K562 (cell line): ENCODE data around the gene KMT5C. TPM values are rescaled to one million over a fixed set of nuclear protein-coding genes. Genes with fewer than 3 reads are reported as not detected.

ENCODE experiments used
- BRCA1 ChIP-seq, 2 experiments: fragments of 450-650 bp in 1 of 2; sonication (generic) in 1 of 2; formaldehyde crosslinking in 1 of 2; IDR thresholded peaks; 2 replicates each; pipeline versions ENCODE4 v1.5.0 to v1.6.1; 2017 to 2020; ENCODE audit warnings: mild to moderate bottlenecking in 1 of 2, missing genetic modification reagents in 1 of 2
- CREB1 ChIP-seq, 2 experiments: sonication (generic) in 1 of 2; formaldehyde crosslinking in 1 of 2; IDR thresholded peaks; 2 replicates each; pipeline versions ENCODE4 v1.6.1 to v1.8.0; 2012 to 2022; ENCODE audit warnings: inconsistent platforms in 1 of 2, mild to moderate bottlenecking in 1 of 2, missing genetic modification reagents in 1 of 2, moderate library complexity in 1 of 2
- ESRRB ChIP-seq: fragments of 250-450 bp; sonication (Bioruptor Pico); IDR thresholded peaks from 2 replicates; pipeline ENCODE4 v1.5.0; 2020; ENCODE audit warnings: mild to moderate bottlenecking, moderate library complexity, borderline replicate concordance
- KAT8 ChIP-seq: fragments of 450-650 bp; IDR thresholded peaks from 2 replicates; pipeline ENCODE4 v1.6.1; 2016; ENCODE audit warnings: low read depth, mild to moderate bottlenecking
- NFE2L1 ChIP-seq: fragments of 450-650 bp; IDR thresholded peaks from 2 replicates; pipeline ENCODE4 v1.6.1; 2016; ENCODE audit warnings: missing genetic modification characterization, low read depth, mild to moderate bottlenecking, missing compliant biosample characterization, moderate library complexity, borderline replicate concordance
- POLR2G ChIP-seq: fragments of 200-400 bp; formaldehyde crosslinking; IDR thresholded peaks from 2 replicates; pipeline ENCODE4 v1.6.1; 2017; ENCODE audit warnings: low read depth, mild to moderate bottlenecking, antibody characterized with exemption, low read length, moderate library complexity
- RBM34 ChIP-seq: fragments of 200-400 bp; formaldehyde crosslinking; IDR thresholded peaks from 2 replicates; pipeline ENCODE4 v1.6.1; 2018; ENCODE audit warnings: low read length, borderline replicate concordance; ENCODE audit not compliant: insufficient read depth
- RFX1 ChIP-seq: fragments of 450-650 bp; IDR thresholded peaks from 2 replicates; pipeline ENCODE4 v1.6.1; 2016; ENCODE audit warnings: mild to moderate bottlenecking, moderate library complexity
- SUPT5H ChIP-seq: fragments of 450-650 bp; IDR thresholded peaks from 2 replicates; pipeline ENCODE4 v1.6.1; 2016
- polyA plus RNA-seq, 8 experiments: library from polyadenylated mRNA; depleted of rRNA in 4 of 8; stranded (reverse) in 5 of 8; unstranded in 3 of 8; fragments of >200 nt; fragmentation: Nextera tagmentation in 2 of 8; fragmentation: Illumina TruSeq in 1 of 8; extraction: Ambion mirVana in 2 of 8; extraction: Trizol in 1 of 8; gene quantifications; 2 replicates each; pipeline versions ENCODE4 v1.2.1 to v1.2.3, GENCODE V29; 2011 to 2014; ENCODE audit warnings: inconsistent platforms in 1 of 8, missing spikeins in 1 of 8
- total RNA-seq, 7 experiments: library from RNA; depleted of rRNA in 6 of 7; stranded (reverse); fragments of >200 nt in 6 of 7; fragmentation: Illumina TruSeq in 2 of 7; extraction: Trizol in 2 of 7; gene quantifications; 2 replicates each; pipeline versions ENCODE4 v1.2.1 to v1.2.3, GENCODE V29; 2011 to 2021; ENCODE audit warnings: low replicate concordance in 1 of 7
- TF ChIP-seq, protein P1 (sequence below): fragments of 200-800 bp; sonication (Bioruptor generic); IDR thresholded peaks from 2 replicates; pipeline ENCODE4 v1.6.1; 2017; ENCODE audit warnings: missing genetic modification characterization, missing compliant biosample characterization
- TF ChIP-seq, protein P2 (sequence below): fragments of 450-650 bp; formaldehyde crosslinking; IDR thresholded peaks from 2 replicates; pipeline ENCODE4 v1.4.0; 2020; ENCODE audit warnings: mild to moderate bottlenecking, moderate library complexity
- TF ChIP-seq, protein P3 (sequence below): sonication (generic); formaldehyde crosslinking; IDR thresholded peaks from 2 replicates; pipeline ENCODE4 v1.8.0; 2023; ENCODE audit warnings: mild to moderate bottlenecking, missing genetic modification reagents
- TF ChIP-seq, protein P4 (sequence below): sonication (generic); formaldehyde crosslinking; IDR thresholded peaks from 2 replicates; pipeline ENCODE4 v1.8.1; 2023; ENCODE audit warnings: mild to moderate bottlenecking, missing genetic modification reagents

KMT5C gene
- total and polyA plus RNA-seq, 9 of the 15 experiments (the other 6 are each of a cell fraction or from before 2014, with no cell fraction given), result 0.15 to 53.5 (median 16.6) TPM

DNA sequence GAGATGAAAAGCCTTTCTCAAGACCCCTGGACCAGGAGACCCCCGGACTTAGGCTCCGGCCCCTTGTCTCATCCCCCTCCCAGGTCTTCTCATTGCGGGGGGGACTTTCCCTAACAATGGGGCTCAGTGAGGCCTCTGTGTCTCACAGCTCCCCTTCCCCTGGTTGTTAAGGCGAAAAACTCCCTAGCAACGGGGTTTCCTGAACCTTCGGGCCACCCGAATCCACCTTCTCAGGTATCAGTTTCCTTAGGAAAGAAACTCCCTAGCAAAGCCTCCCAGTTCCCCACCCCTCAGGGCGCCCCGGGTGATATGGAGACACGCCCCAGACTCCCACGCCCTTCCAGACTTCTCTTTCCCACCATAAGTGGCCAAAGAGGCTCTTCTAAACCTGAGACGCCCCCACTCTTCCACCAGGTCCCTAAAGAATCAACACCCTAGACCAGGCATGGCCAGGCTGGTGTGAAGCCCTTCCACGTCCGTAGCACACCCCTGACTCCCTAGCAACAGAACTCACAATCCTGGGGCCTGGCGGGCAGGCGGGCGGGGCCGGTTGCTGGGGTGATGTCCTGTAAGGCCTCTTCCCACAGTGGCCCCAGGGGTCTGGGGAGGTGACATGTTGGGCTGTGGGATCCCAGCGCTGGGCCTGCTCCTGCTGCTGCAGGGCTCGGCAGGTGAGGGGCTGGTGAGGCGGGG lies 36.7 kb downstream of the KMT5C start, which contains the start of gene TMEM190 (continued):
- TF ChIP-seq, protein P1, sequence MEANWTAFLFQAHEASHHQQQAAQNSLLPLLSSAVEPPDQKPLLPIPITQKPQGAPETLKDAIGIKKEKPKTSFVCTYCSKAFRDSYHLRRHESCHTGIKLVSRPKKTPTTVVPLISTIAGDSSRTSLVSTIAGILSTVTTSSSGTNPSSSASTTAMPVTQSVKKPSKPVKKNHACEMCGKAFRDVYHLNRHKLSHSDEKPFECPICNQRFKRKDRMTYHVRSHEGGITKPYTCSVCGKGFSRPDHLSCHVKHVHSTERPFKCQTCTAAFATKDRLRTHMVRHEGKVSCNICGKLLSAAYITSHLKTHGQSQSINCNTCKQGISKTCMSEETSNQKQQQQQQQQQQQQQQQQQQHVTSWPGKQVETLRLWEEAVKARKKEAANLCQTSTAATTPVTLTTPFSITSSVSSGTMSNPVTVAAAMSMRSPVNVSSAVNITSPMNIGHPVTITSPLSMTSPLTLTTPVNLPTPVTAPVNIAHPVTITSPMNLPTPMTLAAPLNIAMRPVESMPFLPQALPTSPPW (CRISPR knock-in tag), result peak; percentile 35; the same call in 1 of the 2 replicates
- no peak for TF ChIP-seq RBM34
- TF ChIP-seq KAT8, result no peak
- peak; percentile 63 for TF ChIP-seq POLR2G
- TF ChIP-seq CREB1 (IDR thresholded peaks at IDR 0.05), result no peak
- TF ChIP-seq CREB1 (CRISPR knock-in tag; IDR thresholded peaks at IDR 0.05), result no peak
- TF ChIP-seq SUPT5H, result no peak
- TF ChIP-seq, protein P2, sequence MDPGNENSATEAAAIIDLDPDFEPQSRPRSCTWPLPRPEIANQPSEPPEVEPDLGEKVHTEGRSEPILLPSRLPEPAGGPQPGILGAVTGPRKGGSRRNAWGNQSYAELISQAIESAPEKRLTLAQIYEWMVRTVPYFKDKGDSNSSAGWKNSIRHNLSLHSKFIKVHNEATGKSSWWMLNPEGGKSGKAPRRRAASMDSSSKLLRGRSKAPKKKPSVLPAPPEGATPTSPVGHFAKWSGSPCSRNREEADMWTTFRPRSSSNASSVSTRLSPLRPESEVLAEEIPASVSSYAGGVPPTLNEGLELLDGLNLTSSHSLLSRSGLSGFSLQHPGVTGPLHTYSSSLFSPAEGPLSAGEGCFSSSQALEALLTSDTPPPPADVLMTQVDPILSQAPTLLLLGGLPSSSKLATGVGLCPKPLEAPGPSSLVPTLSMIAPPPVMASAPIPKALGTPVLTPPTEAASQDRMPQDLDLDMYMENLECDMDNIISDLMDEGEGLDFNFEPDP (CRISPR knock-in tag), result no peak
- TF ChIP-seq, protein P3, sequence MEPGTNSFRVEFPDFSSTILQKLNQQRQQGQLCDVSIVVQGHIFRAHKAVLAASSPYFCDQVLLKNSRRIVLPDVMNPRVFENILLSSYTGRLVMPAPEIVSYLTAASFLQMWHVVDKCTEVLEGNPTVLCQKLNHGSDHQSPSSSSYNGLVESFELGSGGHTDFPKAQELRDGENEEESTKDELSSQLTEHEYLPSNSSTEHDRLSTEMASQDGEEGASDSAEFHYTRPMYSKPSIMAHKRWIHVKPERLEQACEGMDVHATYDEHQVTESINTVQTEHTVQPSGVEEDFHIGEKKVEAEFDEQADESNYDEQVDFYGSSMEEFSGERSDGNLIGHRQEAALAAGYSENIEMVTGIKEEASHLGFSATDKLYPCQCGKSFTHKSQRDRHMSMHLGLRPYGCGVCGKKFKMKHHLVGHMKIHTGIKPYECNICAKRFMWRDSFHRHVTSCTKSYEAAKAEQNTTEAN (CRISPR knock-in tag), result no peak
- TF ChIP-seq ESRRB (CRISPR knock-in tag), result no peak
- TF ChIP-seq, protein P4, sequence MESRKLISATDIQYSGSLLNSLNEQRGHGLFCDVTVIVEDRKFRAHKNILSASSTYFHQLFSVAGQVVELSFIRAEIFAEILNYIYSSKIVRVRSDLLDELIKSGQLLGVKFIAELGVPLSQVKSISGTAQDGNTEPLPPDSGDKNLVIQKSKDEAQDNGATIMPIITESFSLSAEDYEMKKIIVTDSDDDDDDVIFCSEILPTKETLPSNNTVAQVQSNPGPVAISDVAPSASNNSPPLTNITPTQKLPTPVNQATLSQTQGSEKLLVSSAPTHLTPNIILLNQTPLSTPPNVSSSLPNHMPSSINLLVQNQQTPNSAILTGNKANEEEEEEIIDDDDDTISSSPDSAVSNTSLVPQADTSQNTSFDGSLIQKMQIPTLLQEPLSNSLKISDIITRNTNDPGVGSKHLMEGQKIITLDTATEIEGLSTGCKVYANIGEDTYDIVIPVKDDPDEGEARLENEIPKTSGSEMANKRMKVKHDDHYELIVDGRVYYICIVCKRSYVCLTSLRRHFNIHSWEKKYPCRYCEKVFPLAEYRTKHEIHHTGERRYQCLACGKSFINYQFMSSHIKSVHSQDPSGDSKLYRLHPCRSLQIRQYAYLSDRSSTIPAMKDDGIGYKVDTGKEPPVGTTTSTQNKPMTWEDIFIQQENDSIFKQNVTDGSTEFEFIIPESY (CRISPR knock-in tag), result 0 out of 2 replicates have a peak, but pooled peaks have one; percentile 33
- TF ChIP-seq BRCA1 (IDR thresholded peaks at IDR 0.05), result no peak
- TF ChIP-seq BRCA1 (CRISPR knock-in tag; IDR thresholded peaks at IDR 0.05), result no peak
- TF ChIP-seq NFE2L1 (tag), result no peak
- TF ChIP-seq RFX1, result peak; percentile 75
